Endothelial cell of umbilical vein (primary cell): ENCODE data around the gene KRTAP10-2. TPM values are rescaled to one million over a fixed set of nuclear protein-coding genes. Genes with fewer than 3 reads are reported as not detected.

ENCODE experiments used
- BruUV-seq: library from RNA; stranded (reverse); fragments of 400-500 nt; replicated peaks from 2 replicates; lab custom pipeline; 2021; lab: Mats Ljungman, UMichigan
- CTCF ChIA-PET: fragments of 300-600, 350-600 bp; sonication (Branson Sonifier 250); formaldehyde crosslinking; loops from one replicate; lab custom pipeline; 2021; ENCODE audit warnings: antibody characterized with exemption, inconsistent platforms; lab: Charles Lee
- POLR2A ChIA-PET: fragments of 300-600, 350-600 bp; sonication (Branson Sonifier 250); formaldehyde crosslinking; loops from one replicate; lab custom pipeline; 2021; ENCODE audit warnings: antibody characterized with exemption, inconsistent platforms; lab: Charles Lee
- DNase-seq: peaks from one replicate; pipeline ENCODE4 v3.0.0-alpha.2; 2011; ENCODE audit warnings: low read depth, low spot score
- FAIRE-seq: peaks from 2 replicates; lab custom pipeline; 2011; peaks lifted over from hg19 to GRCh38; lab: Jason Lieb, UNC
- H2AFZ ChIP-seq: 2 replicates; pipeline ENCODE4 v1.6.0; 2012; ENCODE audit warnings: low read depth, low read length, control low read depth, inconsistent platforms
- H3K27ac ChIP-seq: 2 replicates; pipeline ENCODE4 v1.5.1; 2011; ENCODE audit warnings: low read depth, mild to moderate bottlenecking, control low read depth, low read length, moderate library complexity; ENCODE audit not compliant: insufficient read depth
- H3K27me3 ChIP-seq, 2 experiments: 2 replicates each; pipeline versions ENCODE4 v1.6.0 to v1.6.1; 2011; ENCODE audit warnings: low read length in 2 of 2, mixed read lengths in 1 of 2; ENCODE audit not compliant: control insufficient read depth in 2 of 2, insufficient read depth in 2 of 2
- H3K36me3 ChIP-seq, 2 experiments: 2 replicates in 1 of 2; 3 replicates in 1 of 2; pipeline ENCODE4 v1.5.1; 2011; ENCODE audit warnings: low read length in 2 of 2, mild to moderate bottlenecking in 1 of 2, moderate library complexity in 1 of 2; ENCODE audit not compliant: control insufficient read depth in 2 of 2, insufficient read depth in 2 of 2; ENCODE audit errors: extremely low read depth in 1 of 2
- H3K4me1 ChIP-seq: 3 replicates; pipeline ENCODE4 v1.5.1; 2011; ENCODE audit warnings: mild to moderate bottlenecking, low read length; ENCODE audit not compliant: control insufficient read depth, insufficient read depth; ENCODE audit errors: extremely low read depth
- H3K4me2 ChIP-seq: 2 replicates; pipeline ENCODE4 v1.6.1; 2011; ENCODE audit warnings: low read length, control low read depth, mixed read lengths; ENCODE audit not compliant: insufficient read depth
- H3K4me3 ChIP-seq, 3 experiments: fragments of 200-600 bp in 1 of 3; sonication (generic), shearing (Covaris generic) in 1 of 3; replicated peaks in 1 of 3; 2 replicates each; pipeline ENCODE4 v1.5.1; 2011 to 2016; ENCODE audit warnings: control low read depth in 3 of 3, low read length in 3 of 3, mild to moderate bottlenecking in 2 of 3, inconsistent platforms in 1 of 3, low read depth in 1 of 3, moderate library complexity in 1 of 3; ENCODE audit not compliant: insufficient read depth in 1 of 3
- H3K79me2 ChIP-seq: 2 replicates; pipeline ENCODE4 v1.6.0; 2012; ENCODE audit warnings: low read length, inconsistent platforms; ENCODE audit not compliant: control insufficient read depth, insufficient read depth
- H3K9ac ChIP-seq: replicated peaks from 2 replicates; pipeline ENCODE3; 2011; ENCODE audit warnings: low read length, control low read depth; ENCODE audit not compliant: insufficient read depth; ENCODE audit errors: extremely low read depth
- H3K9me1 ChIP-seq: replicated peaks from 3 replicates; pipeline ENCODE4 v1.6.0; 2011; ENCODE audit warnings: mild to moderate bottlenecking, low read length; ENCODE audit not compliant: control insufficient read depth, insufficient read depth; ENCODE audit errors: extremely low read depth
- H3K9me3 ChIP-seq: replicated peaks from 2 replicates; pipeline ENCODE4 v1.5.1; 2012; ENCODE audit warnings: low read length, inconsistent platforms; ENCODE audit not compliant: control insufficient read depth, insufficient read depth
- H4K20me1 ChIP-seq: replicated peaks from 2 replicates; pipeline ENCODE3; 2011; ENCODE audit warnings: mild to moderate bottlenecking, low read length; ENCODE audit not compliant: control insufficient read depth, insufficient read depth; ENCODE audit errors: extremely low read depth
- EZH2 ChIP-seq: IDR thresholded peaks from 2 replicates; pipeline ENCODE4 v1.6.1; 2012; ENCODE audit warnings: borderline replicate concordance, low read depth, mild to moderate bottlenecking, moderate library complexity, low read length, inconsistent platforms; ENCODE audit not compliant: severe bottlenecking
- FOS ChIP-seq: IDR thresholded peaks from 2 replicates; pipeline ENCODE4 v1.6.1; 2011; ENCODE audit warnings: mild to moderate bottlenecking, low read length, moderate library complexity, borderline replicate concordance; ENCODE audit not compliant: insufficient read depth
- GATA2 ChIP-seq: IDR thresholded peaks from 2 replicates; pipeline ENCODE4 v1.7.0; 2011; ENCODE audit warnings: low read depth, mild to moderate bottlenecking, moderate library complexity, mixed read lengths, low read length; ENCODE audit not compliant: insufficient read length, insufficient read depth
- JUN ChIP-seq: IDR thresholded peaks from 2 replicates; pipeline ENCODE4 v1.6.1; 2011; ENCODE audit warnings: borderline replicate concordance, low read depth; ENCODE audit not compliant: insufficient read length, insufficient read depth
- MYC ChIP-seq: IDR thresholded peaks from one replicate; pipeline ENCODE4 v1.6.1; 2011; ENCODE audit warnings: mild to moderate bottlenecking, low read depth, low read length
- POLR2A ChIP-seq: IDR thresholded peaks from 2 replicates; pipeline ENCODE4 v1.6.1; 2012; ENCODE audit warnings: low read depth, mild to moderate bottlenecking, control low read depth, low read length
- POLR2AphosphoS5 ChIP-seq: IDR thresholded peaks from 2 replicates; pipeline ENCODE4 v1.6.1; 2012; ENCODE audit warnings: low read depth, mild to moderate bottlenecking, control low read depth, low read length, moderate library complexity; ENCODE audit not compliant: insufficient read depth
- dilution Hi-C: fragments of 300-500 bp; cut with MboI; formaldehyde crosslinking; loops from one replicate; pipeline ENCODE4 v1.15.0; 2019; ENCODE audit warnings: low sequenced_read_pairs; ENCODE audit not compliant: extremely low pct_ligation_motif_present
- intact Hi-C: fragments of 100-400 bp; cut with micrococcal nuclease; formaldehyde crosslinking; loops from one replicate; pipeline ENCODE4 v1.10.0; 2022
- polyA plus RNA-seq, 4 experiments: library from polyadenylated mRNA; depleted of rRNA in 3 of 4; stranded (reverse) in 3 of 4; unstranded in 1 of 4; fragments of >200 nt; gene quantifications; 2 replicates each; pipeline versions ENCODE4 v1.2.1 to v1.2.3, GENCODE V29; 2011 to 2012; ENCODE audit warnings: missing spikeins in 1 of 4
- total RNA-seq: library from RNA; stranded (reverse); gene quantifications from 2 replicates; pipeline ENCODE4 v1.2.3, GENCODE V29; 2021
- TF ChIP-seq, protein P1 (sequence below): IDR thresholded peaks from 2 replicates; pipeline ENCODE4 v1.6.1; 2011; ENCODE audit not compliant: insufficient read depth, insufficient read length
- TF ChIP-seq, protein P2 (sequence below), 2 donors: IDR thresholded peaks; 1 replicate in 1 of 2; 2 replicates in 1 of 2; pipeline ENCODE4 v1.5.1; 2011; ENCODE audit warnings: low read length in 2 of 2, mild to moderate bottlenecking in 2 of 2, moderate library complexity in 2 of 2, control low read depth in 1 of 2, inconsistent platforms in 1 of 2, low read depth in 1 of 2; ENCODE audit not compliant: insufficient read depth in 1 of 2; ENCODE audit errors: extremely low read depth in 1 of 2

The KRTAP10-2 gene
- total and polyA plus RNA-seq, 2 donors (not counting 3 experiments of a cell fraction or from before 2014, with no cell fraction given): not detected

DNA sequence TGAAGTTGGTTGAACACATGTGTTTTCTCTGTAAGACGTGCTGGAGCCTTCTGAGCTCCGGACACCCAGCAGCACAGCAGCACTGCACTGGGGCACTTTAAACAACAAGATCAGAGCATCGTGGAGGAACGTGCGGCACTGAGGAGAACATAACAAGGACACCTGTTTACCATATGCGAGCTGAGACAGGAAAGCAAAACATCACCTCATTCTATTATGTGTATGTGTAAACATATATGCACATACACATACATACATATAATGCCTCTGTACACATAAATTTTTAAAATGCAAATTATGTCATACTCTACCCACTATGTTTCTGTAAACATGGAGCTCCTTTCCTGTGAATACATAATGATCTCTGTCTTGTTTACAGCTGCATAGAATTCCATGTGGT lies 44.2 kb upstream of the KRTAP10-2 start:
- H2AFZ ChIP-seq: no peak overlapping the region

DNA sequence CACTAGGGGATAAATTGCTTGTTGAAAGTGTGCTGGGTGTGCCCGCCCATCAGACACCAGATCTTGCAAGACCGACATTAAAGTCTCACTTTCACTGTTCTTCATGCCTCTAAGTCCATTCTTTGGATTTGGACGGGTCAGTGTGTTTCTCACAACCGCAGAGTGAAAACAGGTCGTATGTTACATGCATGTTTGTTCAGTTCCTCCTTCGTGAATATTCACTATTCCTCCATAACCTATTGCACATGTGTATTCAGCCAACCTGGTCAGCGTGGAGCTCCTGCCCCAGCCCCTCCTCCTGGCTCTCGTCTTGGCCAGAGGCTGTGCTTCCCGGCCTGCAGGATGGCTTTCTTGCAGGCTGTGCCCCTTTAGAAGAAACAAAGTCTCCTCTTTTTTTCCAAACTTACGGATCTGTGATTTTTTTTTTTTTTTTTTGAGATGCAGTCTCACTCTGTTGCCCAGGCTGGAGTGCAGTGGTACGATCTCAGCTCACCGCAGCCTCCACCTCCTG lies 43.2 kb upstream of the KRTAP10-2 start:
- H3K4me3 ChIP-seq: no peak overlapping the region
- DNase-seq: no peak
- H3K27ac ChIP-seq: no peak overlapping the region
- ChIA-PET POLR2A (no interaction called here), CTCF (interaction anchor here (1.7 kb wide), 1 partner anchor 199 kb away, joined by 5 read pairs; no protein-coding TSS in a partner anchor)
- no peaks in the 10 kb centered on the region for H3K9me1 ChIP-seq
- peaks cover 0 to 2% of the 10 kb centered on the region in 2 experiments for H3K27me3 ChIP-seq
- H3K79me2 ChIP-seq: no peaks in the 10 kb centered on the region
- H3K4me1 ChIP-seq: no peaks in the 10 kb centered on the region
- BruUV-seq: no TSS peak
- TF ChIP-seq EZH2: no peak
- TF ChIP-seq JUN: no peak
- TF ChIP-seq, protein P1, sequence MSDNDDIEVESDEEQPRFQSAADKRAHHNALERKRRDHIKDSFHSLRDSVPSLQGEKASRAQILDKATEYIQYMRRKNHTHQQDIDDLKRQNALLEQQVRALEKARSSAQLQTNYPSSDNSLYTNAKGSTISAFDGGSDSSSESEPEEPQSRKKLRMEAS: no peak
- TF ChIP-seq, protein P2, sequence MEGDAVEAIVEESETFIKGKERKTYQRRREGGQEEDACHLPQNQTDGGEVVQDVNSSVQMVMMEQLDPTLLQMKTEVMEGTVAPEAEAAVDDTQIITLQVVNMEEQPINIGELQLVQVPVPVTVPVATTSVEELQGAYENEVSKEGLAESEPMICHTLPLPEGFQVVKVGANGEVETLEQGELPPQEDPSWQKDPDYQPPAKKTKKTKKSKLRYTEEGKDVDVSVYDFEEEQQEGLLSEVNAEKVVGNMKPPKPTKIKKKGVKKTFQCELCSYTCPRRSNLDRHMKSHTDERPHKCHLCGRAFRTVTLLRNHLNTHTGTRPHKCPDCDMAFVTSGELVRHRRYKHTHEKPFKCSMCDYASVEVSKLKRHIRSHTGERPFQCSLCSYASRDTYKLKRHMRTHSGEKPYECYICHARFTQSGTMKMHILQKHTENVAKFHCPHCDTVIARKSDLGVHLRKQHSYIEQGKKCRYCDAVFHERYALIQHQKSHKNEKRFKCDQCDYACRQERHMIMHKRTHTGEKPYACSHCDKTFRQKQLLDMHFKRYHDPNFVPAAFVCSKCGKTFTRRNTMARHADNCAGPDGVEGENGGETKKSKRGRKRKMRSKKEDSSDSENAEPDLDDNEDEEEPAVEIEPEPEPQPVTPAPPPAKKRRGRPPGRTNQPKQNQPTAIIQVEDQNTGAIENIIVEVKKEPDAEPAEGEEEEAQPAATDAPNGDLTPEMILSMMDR (IDR thresholded peaks at IDR 0.05; ENCODE audit: extremely low read depth in 1 of 2, insufficient read depth in 1 of 2, low read depth in 1 of 2, low read length in 2 of 2): no peak
- no peak for TF ChIP-seq FOS
- no peak for TF ChIP-seq GATA2
- no peak for TF ChIP-seq MYC
- no peak for TF ChIP-seq POLR2AphosphoS5
- no peak for TF ChIP-seq POLR2A
- H4K20me1 ChIP-seq: no peaks in the 10 kb centered on the region
- intact Hi-C loops: no loop called here
- no peak overlapping the region for H3K4me2 ChIP-seq
- no peak overlapping the region for H2AFZ ChIP-seq
- H3K9me3 ChIP-seq: no peaks in the 10 kb centered on the region
- no peak overlapping the region for H3K9ac ChIP-seq
- no peaks in the 10 kb centered on the region for H3K36me3 ChIP-seq
- no peak for FAIRE-seq
- dilution Hi-C loops: no loop called here

More for the DNA sequence above, 44.2 kb upstream of the KRTAP10-2 start:
- Histone ChIP-seq H3K27me3 (peaks cover 0 to 2% of the 10 kb centered on the region in 2 experiments), H3K79me2 (no peaks in the 10 kb centered on the region), H3K9ac (no peak overlapping the region), H3K27ac (no peak overlapping the region), H3K4me3 (no peak overlapping the region), H3K9me1 (no peaks in the 10 kb centered on the region), H3K4me2 (no peak overlapping the region), H3K4me1 (no peaks in the 10 kb centered on the region), H3K9me3 (no peaks in the 10 kb centered on the region), H3K36me3 (no peaks in the 10 kb centered on the region), H4K20me1 (no peaks in the 10 kb centered on the region)
- POLR2A ChIA-PET: no interaction called here
- FAIRE-seq: no peak
- CTCF ChIA-PET: interaction anchor here (1.7 kb wide), 1 partner anchor 198 kb away, joined by 5 read pairs; no protein-coding TSS in a partner anchor
- intact Hi-C loops: no loop called here
- no TSS peak for BruUV-seq
- DNase-seq: no peak
- dilution Hi-C loops: no loop called here
- TF ChIP-seq POLR2A (no peak), FOS (no peak)
